Endothelial cell of umbilical vein (primary cell): Measurements from ENCODE around the gene PTPRT. TPM values are rescaled to one million over a fixed set of nuclear protein-coding genes. Genes with fewer than 3 reads are reported as not detected.

Experiments used
- BruUV-seq: library from RNA; stranded (reverse); fragments of 400-500 nt; replicated peaks from 2 replicates; lab custom pipeline; 2021; lab: Mats Ljungman, UMichigan
- CTCF ChIA-PET: fragments of 300-600, 350-600 bp; sonication (Branson Sonifier 250); formaldehyde crosslinking; loops from one replicate; lab custom pipeline; 2021; ENCODE audit warnings: antibody characterized with exemption, inconsistent platforms; lab: Charles Lee
- POLR2A ChIA-PET: fragments of 300-600, 350-600 bp; sonication (Branson Sonifier 250); formaldehyde crosslinking; loops from one replicate; lab custom pipeline; 2021; ENCODE audit warnings: antibody characterized with exemption, inconsistent platforms; lab: Charles Lee
- DNase-seq: peaks from one replicate; pipeline ENCODE4 v3.0.0-alpha.2; 2011; ENCODE audit warnings: low read depth, low spot score
- FAIRE-seq: peaks from 2 replicates; lab custom pipeline; 2011; peaks lifted over from hg19 to GRCh38; lab: Jason Lieb, UNC
- H2AFZ ChIP-seq: 2 replicates; pipeline ENCODE4 v1.6.0; 2012; ENCODE audit warnings: low read depth, low read length, control low read depth, inconsistent platforms
- H3K27ac ChIP-seq: 2 replicates; pipeline ENCODE4 v1.5.1; 2011; ENCODE audit warnings: low read depth, mild to moderate bottlenecking, control low read depth, low read length, moderate library complexity; ENCODE audit not compliant: insufficient read depth
- H3K27me3 ChIP-seq, 2 experiments: 2 replicates each; pipeline versions ENCODE4 v1.6.0 to v1.6.1; 2011; ENCODE audit warnings: low read length in 2 of 2, mixed read lengths in 1 of 2; ENCODE audit not compliant: control insufficient read depth in 2 of 2, insufficient read depth in 2 of 2
- H3K36me3 ChIP-seq, 2 experiments: 2 replicates in 1 of 2; 3 replicates in 1 of 2; pipeline ENCODE4 v1.5.1; 2011; ENCODE audit warnings: low read length in 2 of 2, mild to moderate bottlenecking in 1 of 2, moderate library complexity in 1 of 2; ENCODE audit not compliant: control insufficient read depth in 2 of 2, insufficient read depth in 2 of 2; ENCODE audit errors: extremely low read depth in 1 of 2
- H3K4me1 ChIP-seq: 3 replicates; pipeline ENCODE4 v1.5.1; 2011; ENCODE audit warnings: mild to moderate bottlenecking, low read length; ENCODE audit not compliant: control insufficient read depth, insufficient read depth; ENCODE audit errors: extremely low read depth
- H3K4me2 ChIP-seq: 2 replicates; pipeline ENCODE4 v1.6.1; 2011; ENCODE audit warnings: low read length, control low read depth, mixed read lengths; ENCODE audit not compliant: insufficient read depth
- H3K4me3 ChIP-seq, 3 experiments: fragments of 200-600 bp in 1 of 3; sonication (generic), shearing (Covaris generic) in 1 of 3; replicated peaks in 1 of 3; 2 replicates each; pipeline ENCODE4 v1.5.1; 2011 to 2016; ENCODE audit warnings: control low read depth in 3 of 3, low read length in 3 of 3, mild to moderate bottlenecking in 2 of 3, inconsistent platforms in 1 of 3, low read depth in 1 of 3, moderate library complexity in 1 of 3; ENCODE audit not compliant: insufficient read depth in 1 of 3
- H3K79me2 ChIP-seq: 2 replicates; pipeline ENCODE4 v1.6.0; 2012; ENCODE audit warnings: low read length, inconsistent platforms; ENCODE audit not compliant: control insufficient read depth, insufficient read depth
- H3K9ac ChIP-seq: replicated peaks from 2 replicates; pipeline ENCODE3; 2011; ENCODE audit warnings: low read length, control low read depth; ENCODE audit not compliant: insufficient read depth; ENCODE audit errors: extremely low read depth
- H3K9me1 ChIP-seq: replicated peaks from 3 replicates; pipeline ENCODE4 v1.6.0; 2011; ENCODE audit warnings: mild to moderate bottlenecking, low read length; ENCODE audit not compliant: control insufficient read depth, insufficient read depth; ENCODE audit errors: extremely low read depth
- H3K9me3 ChIP-seq: replicated peaks from 2 replicates; pipeline ENCODE4 v1.5.1; 2012; ENCODE audit warnings: low read length, inconsistent platforms; ENCODE audit not compliant: control insufficient read depth, insufficient read depth
- H4K20me1 ChIP-seq: replicated peaks from 2 replicates; pipeline ENCODE3; 2011; ENCODE audit warnings: mild to moderate bottlenecking, low read length; ENCODE audit not compliant: control insufficient read depth, insufficient read depth; ENCODE audit errors: extremely low read depth
- EZH2 ChIP-seq: IDR thresholded peaks from 2 replicates; pipeline ENCODE4 v1.6.1; 2012; ENCODE audit warnings: borderline replicate concordance, low read depth, mild to moderate bottlenecking, moderate library complexity, low read length, inconsistent platforms; ENCODE audit not compliant: severe bottlenecking
- FOS ChIP-seq: IDR thresholded peaks from 2 replicates; pipeline ENCODE4 v1.6.1; 2011; ENCODE audit warnings: mild to moderate bottlenecking, low read length, moderate library complexity, borderline replicate concordance; ENCODE audit not compliant: insufficient read depth
- GATA2 ChIP-seq: IDR thresholded peaks from 2 replicates; pipeline ENCODE4 v1.7.0; 2011; ENCODE audit warnings: low read depth, mild to moderate bottlenecking, moderate library complexity, mixed read lengths, low read length; ENCODE audit not compliant: insufficient read length, insufficient read depth
- JUN ChIP-seq: IDR thresholded peaks from 2 replicates; pipeline ENCODE4 v1.6.1; 2011; ENCODE audit warnings: borderline replicate concordance, low read depth; ENCODE audit not compliant: insufficient read length, insufficient read depth
- MYC ChIP-seq: IDR thresholded peaks from one replicate; pipeline ENCODE4 v1.6.1; 2011; ENCODE audit warnings: mild to moderate bottlenecking, low read depth, low read length
- POLR2A ChIP-seq: IDR thresholded peaks from 2 replicates; pipeline ENCODE4 v1.6.1; 2012; ENCODE audit warnings: low read depth, mild to moderate bottlenecking, control low read depth, low read length
- POLR2AphosphoS5 ChIP-seq: IDR thresholded peaks from 2 replicates; pipeline ENCODE4 v1.6.1; 2012; ENCODE audit warnings: low read depth, mild to moderate bottlenecking, control low read depth, low read length, moderate library complexity; ENCODE audit not compliant: insufficient read depth
- dilution Hi-C: fragments of 300-500 bp; cut with MboI; formaldehyde crosslinking; loops from one replicate; pipeline ENCODE4 v1.15.0; 2019; ENCODE audit warnings: low sequenced_read_pairs; ENCODE audit not compliant: extremely low pct_ligation_motif_present
- intact Hi-C: fragments of 100-400 bp; cut with micrococcal nuclease; formaldehyde crosslinking; loops from one replicate; pipeline ENCODE4 v1.10.0; 2022
- polyA plus RNA-seq, 4 experiments: library from polyadenylated mRNA; depleted of rRNA in 3 of 4; stranded (reverse) in 3 of 4; unstranded in 1 of 4; fragments of >200 nt; gene quantifications; 2 replicates each; pipeline versions ENCODE4 v1.2.1 to v1.2.3, GENCODE V29; 2011 to 2012; ENCODE audit warnings: missing spikeins in 1 of 4
- total RNA-seq: library from RNA; stranded (reverse); gene quantifications from 2 replicates; pipeline ENCODE4 v1.2.3, GENCODE V29; 2021
- TF ChIP-seq, protein P1 (sequence below), 2 donors: IDR thresholded peaks; 1 replicate in 1 of 2; 2 replicates in 1 of 2; pipeline ENCODE4 v1.5.1; 2011; ENCODE audit warnings: low read length in 2 of 2, mild to moderate bottlenecking in 2 of 2, moderate library complexity in 2 of 2, control low read depth in 1 of 2, inconsistent platforms in 1 of 2, low read depth in 1 of 2; ENCODE audit not compliant: insufficient read depth in 1 of 2; ENCODE audit errors: extremely low read depth in 1 of 2
- TF ChIP-seq, protein P2 (sequence below): IDR thresholded peaks from 2 replicates; pipeline ENCODE4 v1.6.1; 2011; ENCODE audit not compliant: insufficient read depth, insufficient read length

PTPRT gene
- total and polyA plus RNA-seq, 2 donors (not counting 3 experiments of a cell fraction or from before 2014, with no cell fraction given): not detected

DNA sequence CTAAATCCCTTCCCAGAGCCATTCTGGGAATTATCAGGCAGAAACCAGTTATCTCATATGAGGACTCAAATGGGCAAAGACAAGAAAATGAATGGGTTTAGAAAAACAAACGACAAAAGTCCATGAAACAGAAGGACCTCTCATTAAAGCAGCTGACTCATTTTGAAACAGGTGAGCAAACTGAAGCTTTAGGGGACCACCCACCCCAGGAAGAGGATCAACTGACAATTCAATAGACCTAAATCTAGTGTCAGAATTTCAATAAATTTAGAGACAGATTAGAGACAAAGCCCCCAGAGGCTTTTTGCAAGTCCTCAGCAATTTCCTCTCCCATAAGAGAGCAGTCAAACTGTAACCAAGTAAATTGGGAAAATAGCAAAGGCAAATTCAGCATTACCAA is 333.8 kb downstream of the PTPRT start:
- Histone ChIP-seq H3K27me3 (no peaks in the 10 kb centered on the region), H2AFZ (no peak overlapping the region), H3K79me2 (no peaks in the 10 kb centered on the region), H3K9ac (no peak overlapping the region), H3K9me3 (peaks cover 8% of the 10 kb centered on the region), H3K4me1 (no peaks in the 10 kb centered on the region), H3K4me2 (no peak overlapping the region), H3K4me3 (no peak overlapping the region), H4K20me1 (no peaks in the 10 kb centered on the region), H3K9me1 (no peaks in the 10 kb centered on the region), H3K36me3 (no peaks in the 10 kb centered on the region), H3K27ac (no peak overlapping the region)
- BruUV-seq: no TSS peak
- TF ChIP-seq, protein P1, sequence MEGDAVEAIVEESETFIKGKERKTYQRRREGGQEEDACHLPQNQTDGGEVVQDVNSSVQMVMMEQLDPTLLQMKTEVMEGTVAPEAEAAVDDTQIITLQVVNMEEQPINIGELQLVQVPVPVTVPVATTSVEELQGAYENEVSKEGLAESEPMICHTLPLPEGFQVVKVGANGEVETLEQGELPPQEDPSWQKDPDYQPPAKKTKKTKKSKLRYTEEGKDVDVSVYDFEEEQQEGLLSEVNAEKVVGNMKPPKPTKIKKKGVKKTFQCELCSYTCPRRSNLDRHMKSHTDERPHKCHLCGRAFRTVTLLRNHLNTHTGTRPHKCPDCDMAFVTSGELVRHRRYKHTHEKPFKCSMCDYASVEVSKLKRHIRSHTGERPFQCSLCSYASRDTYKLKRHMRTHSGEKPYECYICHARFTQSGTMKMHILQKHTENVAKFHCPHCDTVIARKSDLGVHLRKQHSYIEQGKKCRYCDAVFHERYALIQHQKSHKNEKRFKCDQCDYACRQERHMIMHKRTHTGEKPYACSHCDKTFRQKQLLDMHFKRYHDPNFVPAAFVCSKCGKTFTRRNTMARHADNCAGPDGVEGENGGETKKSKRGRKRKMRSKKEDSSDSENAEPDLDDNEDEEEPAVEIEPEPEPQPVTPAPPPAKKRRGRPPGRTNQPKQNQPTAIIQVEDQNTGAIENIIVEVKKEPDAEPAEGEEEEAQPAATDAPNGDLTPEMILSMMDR (IDR thresholded peaks at IDR 0.05; ENCODE audit: extremely low read depth in 1 of 2, insufficient read depth in 1 of 2, low read depth in 1 of 2, low read length in 2 of 2): no peak
- TF ChIP-seq GATA2 (no peak), POLR2A (no peak), POLR2AphosphoS5 (no peak), EZH2 (no peak), FOS (no peak), MYC (no peak), JUN (no peak)
- TF ChIP-seq, protein P2, sequence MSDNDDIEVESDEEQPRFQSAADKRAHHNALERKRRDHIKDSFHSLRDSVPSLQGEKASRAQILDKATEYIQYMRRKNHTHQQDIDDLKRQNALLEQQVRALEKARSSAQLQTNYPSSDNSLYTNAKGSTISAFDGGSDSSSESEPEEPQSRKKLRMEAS: no peak
- ChIA-PET CTCF (no interaction called here), POLR2A (no interaction called here)
- FAIRE-seq: no peak
- dilution Hi-C loops: no loop called here
- intact Hi-C loops: no loop called here
- DNase-seq: no peak
